ENCODE data around the gene ARHGAP26. TPM values are rescaled to one million over a fixed set of nuclear protein-coding genes. Genes with fewer than 3 reads are reported as not detected.

Gene ARHGAP26
- total and polyA plus RNA-seq, 2 donors (not counting 1 experiment from before 2014, with no cell fraction given): 4.1 to 6.8 TPM

DNA sequence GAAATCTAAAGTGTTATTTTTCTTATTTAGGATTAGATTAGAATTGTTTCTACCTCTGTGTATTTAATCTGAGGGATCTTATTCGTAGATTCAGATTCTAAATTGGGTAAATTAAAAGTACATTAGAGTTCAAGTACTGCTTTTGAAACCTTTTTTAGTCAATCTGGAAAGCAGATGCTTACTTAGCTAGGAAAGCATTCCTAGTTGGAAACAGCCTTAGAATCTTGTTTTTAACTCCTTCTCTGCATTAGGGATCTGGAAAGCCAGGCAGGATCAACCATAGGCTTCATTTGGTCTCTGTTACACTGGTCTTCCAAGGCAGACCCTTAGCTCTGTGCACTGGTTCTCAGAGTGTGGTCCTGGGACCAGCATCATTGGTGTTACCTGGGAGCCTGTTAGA, 385.9 kb downstream of the ARHGAP26 start:
- Histone ChIP-seq H4K20me1 (ENCODE audit: control insufficient read depth, extremely low read depth, insufficient read depth, low read length) (no peaks in the 10 kb centered on the region), H3K9me3 (ENCODE audit: control insufficient read depth, insufficient read depth, low read depth, low read length) (no peaks in the 10 kb centered on the region), H3K79me2 (ENCODE audit: control insufficient read depth, insufficient read depth, low read length) (no peaks in the 10 kb centered on the region), H3K4me1 (ENCODE audit: control insufficient read depth, extremely low read depth, insufficient read depth, low read length) (peaks cover 23% of the 10 kb centered on the region), H3K9ac (ENCODE audit: insufficient read depth, low read length) (no peak overlapping the region), H3K36me3 (ENCODE audit: control insufficient read depth, insufficient read depth, low read length) (no peaks in the 10 kb centered on the region), H2AFZ (ENCODE audit: low read length) (no peak overlapping the region), H3K27me3 (ENCODE audit: control insufficient read depth, insufficient read depth, low read length) (no peaks in the 10 kb centered on the region), H3K4me2 (ENCODE audit: extremely low read depth, insufficient read depth, low read length) (no peak overlapping the region), H3K27ac (ENCODE audit: insufficient read depth, low read length) (no peak overlapping the region), H3K4me3 (replicated peaks in 1 of 4; ENCODE audit: control extremely low read depth in 1 of 4, insufficient read depth in 1 of 4, low read depth in 3 of 4, low read length in 4 of 4) (no peak overlapping the region)
- no peak for DNase-seq (ENCODE audit: low read depth in 2 of 2)
- TF ChIP-seq EZH2 (IDR thresholded peaks at IDR 0.05; ENCODE audit: low read length, missing control alignments): no peak
- TF ChIP-seq, protein P1, sequence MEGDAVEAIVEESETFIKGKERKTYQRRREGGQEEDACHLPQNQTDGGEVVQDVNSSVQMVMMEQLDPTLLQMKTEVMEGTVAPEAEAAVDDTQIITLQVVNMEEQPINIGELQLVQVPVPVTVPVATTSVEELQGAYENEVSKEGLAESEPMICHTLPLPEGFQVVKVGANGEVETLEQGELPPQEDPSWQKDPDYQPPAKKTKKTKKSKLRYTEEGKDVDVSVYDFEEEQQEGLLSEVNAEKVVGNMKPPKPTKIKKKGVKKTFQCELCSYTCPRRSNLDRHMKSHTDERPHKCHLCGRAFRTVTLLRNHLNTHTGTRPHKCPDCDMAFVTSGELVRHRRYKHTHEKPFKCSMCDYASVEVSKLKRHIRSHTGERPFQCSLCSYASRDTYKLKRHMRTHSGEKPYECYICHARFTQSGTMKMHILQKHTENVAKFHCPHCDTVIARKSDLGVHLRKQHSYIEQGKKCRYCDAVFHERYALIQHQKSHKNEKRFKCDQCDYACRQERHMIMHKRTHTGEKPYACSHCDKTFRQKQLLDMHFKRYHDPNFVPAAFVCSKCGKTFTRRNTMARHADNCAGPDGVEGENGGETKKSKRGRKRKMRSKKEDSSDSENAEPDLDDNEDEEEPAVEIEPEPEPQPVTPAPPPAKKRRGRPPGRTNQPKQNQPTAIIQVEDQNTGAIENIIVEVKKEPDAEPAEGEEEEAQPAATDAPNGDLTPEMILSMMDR (conservative IDR thresholded peaks at IDR 0.05 in 1 of 2, IDR thresholded peaks at IDR 0.05 in 1 of 2; ENCODE audit: low read depth in 1 of 2, low read length in 2 of 2): no peak

GRCh38 chr5:143156572-143156971, 386.4 kb downstream of the ARHGAP26 start:
- Histone ChIP-seq H3K27ac (ENCODE audit: insufficient read depth, low read length) (no peak overlapping the region), H2AFZ (ENCODE audit: low read length) (no peak overlapping the region), H3K4me3 (replicated peaks in 1 of 4; ENCODE audit: control extremely low read depth in 1 of 4, insufficient read depth in 1 of 4, low read depth in 3 of 4, low read length in 4 of 4) (no peak overlapping the region), H3K9me3 (ENCODE audit: control insufficient read depth, insufficient read depth, low read depth, low read length) (no peaks in the 10 kb centered on the region), H3K27me3 (ENCODE audit: control insufficient read depth, insufficient read depth, low read length) (no peaks in the 10 kb centered on the region), H3K79me2 (ENCODE audit: control insufficient read depth, insufficient read depth, low read length) (no peaks in the 10 kb centered on the region), H3K4me2 (ENCODE audit: extremely low read depth, insufficient read depth, low read length) (no peak overlapping the region), H3K9ac (ENCODE audit: insufficient read depth, low read length) (no peak overlapping the region), H3K4me1 (ENCODE audit: control insufficient read depth, extremely low read depth, insufficient read depth, low read length) (peaks cover 23% of the 10 kb centered on the region), H3K36me3 (ENCODE audit: control insufficient read depth, insufficient read depth, low read length) (no peaks in the 10 kb centered on the region), H4K20me1 (ENCODE audit: control insufficient read depth, extremely low read depth, insufficient read depth, low read length) (no peaks in the 10 kb centered on the region)
- TF ChIP-seq EZH2 (IDR thresholded peaks at IDR 0.05; ENCODE audit: low read length, missing control alignments): no peak
- TF ChIP-seq, protein P1 (conservative IDR thresholded peaks at IDR 0.05 in 1 of 2, IDR thresholded peaks at IDR 0.05 in 1 of 2; ENCODE audit: low read depth in 1 of 2, low read length in 2 of 2): no peak
- DNase-seq (ENCODE audit: low read depth in 2 of 2): no peak

- no peak overlapping the region for H2AFZ ChIP-seq (ENCODE audit: low read length)
- no peak overlapping the region for H3K4me3 ChIP-seq (replicated peaks in 1 of 4; ENCODE audit: control extremely low read depth in 1 of 4, insufficient read depth in 1 of 4, low read depth in 3 of 4, low read length in 4 of 4)
- H3K36me3 ChIP-seq (ENCODE audit: control insufficient read depth, insufficient read depth, low read length): no peaks in the 10 kb centered on the region
- no peaks in the 10 kb centered on the region for H4K20me1 ChIP-seq (ENCODE audit: control insufficient read depth, extremely low read depth, insufficient read depth, low read length)
- H3K9ac ChIP-seq (ENCODE audit: insufficient read depth, low read length): no peak overlapping the region
- DNase-seq (ENCODE audit: low read depth in 2 of 2): no peak
- no peaks in the 10 kb centered on the region for H3K9me3 ChIP-seq (ENCODE audit: control insufficient read depth, insufficient read depth, low read depth, low read length)
- H3K4me1 ChIP-seq (ENCODE audit: control insufficient read depth, extremely low read depth, insufficient read depth, low read length): peaks cover 18% of the 10 kb centered on the region
- H3K27me3 ChIP-seq (ENCODE audit: control insufficient read depth, insufficient read depth, low read length): no peaks in the 10 kb centered on the region
- no peak overlapping the region for H3K27ac ChIP-seq (ENCODE audit: insufficient read depth, low read length)
- TF ChIP-seq, protein P1 (conservative IDR thresholded peaks at IDR 0.05 in 1 of 2, IDR thresholded peaks at IDR 0.05 in 1 of 2; ENCODE audit: low read depth in 1 of 2, low read length in 2 of 2): no peak
- no peak for TF ChIP-seq EZH2 (IDR thresholded peaks at IDR 0.05; ENCODE audit: low read length, missing control alignments)
- H3K79me2 ChIP-seq (ENCODE audit: control insufficient read depth, insufficient read depth, low read length): no peaks in the 10 kb centered on the region
- no peak overlapping the region for H3K4me2 ChIP-seq (ENCODE audit: extremely low read depth, insufficient read depth, low read length)
These were observed 388.9 kb downstream of the ARHGAP26 start for GRCh38 chr5:143159031-143159430.
